WERI-Rb-1 (cell line): Measurements from ENCODE around the gene SPINT2.

Experiments
- DNase-seq: peaks from one replicate; pipeline ENCODE4 v3.0.0-alpha.2; 2020
- H3K27ac ChIP-seq: fragments of 250-450 bp; sonication (Bioruptor Pico); 2 replicates; pipeline ENCODE4 v1.5.1; 2020; ENCODE audit warnings: mild to moderate bottlenecking, moderate library complexity
- H3K27me3 ChIP-seq: fragments of 250-450 bp; sonication (Bioruptor Pico); 2 replicates; pipeline ENCODE4 v1.5.1; 2021; ENCODE audit warnings: mild to moderate bottlenecking, low read depth, moderate library complexity; ENCODE audit not compliant: insufficient read depth, severe bottlenecking
- H3K36me3 ChIP-seq: fragments of 250-450 bp; sonication (Bioruptor Pico); 2 replicates; pipeline ENCODE4 v1.5.1; 2020; ENCODE audit warnings: mild to moderate bottlenecking, moderate library complexity
- H3K4me3 ChIP-seq: 2 replicates; pipeline ENCODE4 v1.5.1; 2011; ENCODE audit warnings: low read depth, mild to moderate bottlenecking, control low read depth, low read length
- H3K9me3 ChIP-seq: fragments of 250-450 bp; sonication (Bioruptor Pico); 2 replicates; pipeline ENCODE4 v1.5.1; 2021; ENCODE audit warnings: mild to moderate bottlenecking, moderate library complexity; ENCODE audit not compliant: severe bottlenecking
- CTCF ChIP-seq: IDR thresholded peaks from 2 replicates; pipeline ENCODE4 v1.5.1; 2011; ENCODE audit warnings: low read depth, mild to moderate bottlenecking, control low read depth, inconsistent platforms, low read length

SPINT2 gene

GRCh38 chr19:38320969-38321339, 56.6 kb downstream of the SPINT2 start:
- Histone ChIP-seq H3K27me3 (no peaks in the 10 kb centered on the region), H3K4me3 (no peak overlapping the region), H3K9me3 (no peaks in the 10 kb centered on the region), H3K27ac (no peak overlapping the region), H3K36me3 (no peaks in the 10 kb centered on the region; the same call in none of the 2 replicates)
- no peak for TF ChIP-seq CTCF
- no peak for DNase-seq

- Histone ChIP-seq H3K27me3 (no peaks in the 10 kb centered on the region), H3K9me3 (no peaks in the 10 kb centered on the region), H3K27ac (no peak overlapping the region), H3K36me3 (no peaks in the 10 kb centered on the region; the same call in none of the 2 replicates), H3K4me3 (no peak overlapping the region)
- DNase-seq: no peak
- TF ChIP-seq CTCF: no peak
Observed at GRCh38 chr19:38321646-38322196, 57.3 kb downstream of the SPINT2 start.

- DNase-seq: no peak
- peaks cover 7% of the 10 kb centered on the region for H3K36me3 ChIP-seq
Observed at GRCh38 chr19:38323291-38323690, 58.9 kb downstream of the SPINT2 start.

GRCh38 chr19:38324431-38324830, 60.1 kb downstream of the SPINT2 start:
- DNase-seq: no peak
- Histone ChIP-seq H3K27ac (no peak overlapping the region), H3K27me3 (no peaks in the 10 kb centered on the region), H3K4me3 (no peak overlapping the region), H3K9me3 (no peaks in the 10 kb centered on the region), H3K36me3 (peaks cover 7% of the 10 kb centered on the region)
- TF ChIP-seq CTCF: no peak

More at GRCh38 chr19:38323291-38323690, 58.9 kb downstream of the SPINT2 start:
- Histone ChIP-seq H3K9me3 (no peaks in the 10 kb centered on the region), H3K4me3 (no peak overlapping the region), H3K27me3 (no peaks in the 10 kb centered on the region), H3K27ac (no peak overlapping the region)
- TF ChIP-seq CTCF: no peak

- no peak for TF ChIP-seq CTCF
- no peak for DNase-seq
- no peaks in the 10 kb centered on the region for H3K27me3 ChIP-seq
- no peak overlapping the region for H3K4me3 ChIP-seq
- H3K27ac ChIP-seq: no peak overlapping the region
- peaks cover 7% of the 10 kb centered on the region for H3K36me3 ChIP-seq
- H3K9me3 ChIP-seq: no peaks in the 10 kb centered on the region
Observed at GRCh38 chr19:38326591-38326990, 62.2 kb downstream of the SPINT2 start.

GRCh38 chr19:38329651-38330050, 65.3 kb downstream of the SPINT2 start:
- Histone ChIP-seq H3K4me3 (no peak overlapping the region), H3K27me3 (no peaks in the 10 kb centered on the region), H3K27ac (no peak overlapping the region), H3K9me3 (no peaks in the 10 kb centered on the region), H3K36me3 (peaks cover 7% of the 10 kb centered on the region; the same call in 1 of the 2 replicates)
- no peak for DNase-seq
- TF ChIP-seq CTCF: no peak
